GM18505 (cell line): ENCODE results near the gene NAA10.

Experiments
- ATAC-seq: cut with Tn5 transposase; IDR thresholded peaks from one replicate; pipeline ENCODE4 v1.9.1; 2021; ENCODE audit not compliant: unreplicated experiment
- POLR2A ChIP-seq: IDR thresholded peaks from 4 replicates; pipeline ENCODE4 v1.6.1; 2011; ENCODE audit warnings: borderline replicate concordance; ENCODE audit not compliant: insufficient read depth, insufficient read length; ENCODE audit errors: extremely low read depth

NAA10 gene

GRCh38 chrX:153959649-153960048 is 24.8 kb upstream of the NAA10 start:
- no peak for ATAC-seq
- TF ChIP-seq POLR2A = no peak

- no peak for ATAC-seq
- TF ChIP-seq POLR2A = no peak
Observed at GRCh38 chrX:153958605-153959004, 23.8 kb upstream of the NAA10 start.

- no peak for ATAC-seq
- no peak for TF ChIP-seq POLR2A
Observed at GRCh38 chrX:153957224-153957623, 22.4 kb upstream of the NAA10 start.

GRCh38 chrX:153956044-153956907 is 21.4 kb upstream of the NAA10 start:
- TF ChIP-seq POLR2A = no peak
- ATAC-seq = no peak

- TF ChIP-seq POLR2A = no peak
- no peak for ATAC-seq
Observed at GRCh38 chrX:153955228-153955732, 20.4 kb upstream of the NAA10 start.

- no peak for TF ChIP-seq POLR2A
- no peak for ATAC-seq
Observed at GRCh38 chrX:153954558-153955227, 19.9 kb upstream of the NAA10 start.

GRCh38 chrX:153953892-153954557 is 19.2 kb upstream of the NAA10 start:
- TF ChIP-seq POLR2A = no peak
- ATAC-seq = no peak

GRCh38 chrX:153953342-153953830 is 18.5 kb upstream of the NAA10 start:
- peak; percentile 50 for ATAC-seq
- TF ChIP-seq POLR2A = peak; percentile 19

- ATAC-seq = no peak
- no peak for TF ChIP-seq POLR2A
Observed at GRCh38 chrX:153952373-153953026, 17.7 kb upstream of the NAA10 start.

GRCh38 chrX:153951683-153952372 is 17.0 kb upstream of the NAA10 start:
- no peak for TF ChIP-seq POLR2A
- ATAC-seq = no peak

GRCh38 chrX:153950127-153950526 is 15.3 kb upstream of the NAA10 start:
- ATAC-seq = no peak
- TF ChIP-seq POLR2A = no peak
